Measurements from ENCODE around the gene CADPS2.

CADPS2 gene

GRCh38 chr7:122303531-122304318, 582.5 kb downstream of the CADPS2 start:
- DNase-seq (ENCODE audit: low read depth), result no peak

GRCh38 chr7:122302761-122303530, 583.3 kb downstream of the CADPS2 start:
- no peak for TF ChIP-seq CTCF (IDR thresholded peaks at IDR 0.05; ENCODE audit: insufficient read depth, low read depth, low read length, missing control alignments)
- DNase-seq (ENCODE audit: low read depth), result no peak
- H3K4me3 ChIP-seq (ENCODE audit: low read length), result no peak overlapping the region

More at GRCh38 chr7:122303531-122304318, 582.5 kb downstream of the CADPS2 start:
- no peak for TF ChIP-seq CTCF (IDR thresholded peaks at IDR 0.05; ENCODE audit: insufficient read depth, low read depth, low read length, missing control alignments)
- no peak overlapping the region for H3K4me3 ChIP-seq (ENCODE audit: low read length)

GRCh38 chr7:122301858-122302760, 584.2 kb downstream of the CADPS2 start:
- TF ChIP-seq CTCF (IDR thresholded peaks at IDR 0.05; ENCODE audit: insufficient read depth, low read depth, low read length, missing control alignments), result no peak
- H3K4me3 ChIP-seq (ENCODE audit: low read length), result no peak overlapping the region
- DNase-seq (ENCODE audit: low read depth), result no peak

DNA sequence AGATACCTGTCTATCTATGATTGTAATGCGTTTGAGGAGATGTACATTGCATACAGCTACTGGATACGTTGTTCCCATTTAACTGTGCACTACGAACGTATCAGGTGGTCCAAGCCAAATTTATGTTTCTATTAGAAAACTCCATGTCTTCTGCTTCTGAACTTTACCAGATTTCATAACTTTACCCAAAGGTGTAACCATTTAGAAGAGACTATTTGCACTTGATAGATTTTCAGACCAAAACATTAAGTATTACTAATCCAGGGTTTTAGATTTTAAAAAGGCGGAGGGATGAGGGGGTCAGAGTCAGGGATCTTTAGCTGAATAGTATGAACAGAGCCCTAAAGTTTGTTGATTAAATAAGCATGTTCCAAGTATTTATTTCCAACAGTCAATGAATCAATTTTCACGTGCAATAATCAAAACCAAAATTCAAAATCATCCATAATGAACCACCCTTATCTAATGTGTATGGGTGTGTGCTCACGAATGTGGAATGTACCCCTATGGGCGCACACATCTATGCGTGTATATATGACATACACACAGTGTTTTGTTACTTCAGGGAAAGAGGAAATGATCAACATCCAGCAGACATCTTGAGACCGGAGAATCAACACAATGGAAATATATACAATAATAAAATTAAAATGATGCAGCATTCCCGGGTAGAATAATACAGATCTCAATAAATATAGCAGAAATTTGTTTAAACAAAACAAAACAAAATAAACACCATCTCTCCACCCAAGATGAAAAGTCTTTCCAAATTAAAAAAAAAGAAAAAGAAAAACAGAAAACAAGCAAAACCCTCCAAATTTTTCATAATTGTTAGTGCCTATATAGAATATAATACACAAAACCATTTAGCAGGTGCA, 585.1 kb downstream of the CADPS2 start:
- DNase-seq (ENCODE audit: low read depth), result no peak
- no peak overlapping the region for H3K4me3 ChIP-seq (ENCODE audit: low read length)

GRCh38 chr7:122300211-122300932, 585.9 kb downstream of the CADPS2 start:
- no peak for DNase-seq (ENCODE audit: low read depth)
- no peak for TF ChIP-seq CTCF (IDR thresholded peaks at IDR 0.05; ENCODE audit: insufficient read depth, low read depth, low read length, missing control alignments)
- no peak overlapping the region for H3K4me3 ChIP-seq (ENCODE audit: low read length)

More for the DNA sequence above, 585.1 kb downstream of the CADPS2 start:
- no peak for TF ChIP-seq CTCF (IDR thresholded peaks at IDR 0.05; ENCODE audit: insufficient read depth, low read depth, low read length, missing control alignments)

Measured in epithelial cell of esophagus (primary cell).